Activated naive CD4-positive, alpha-beta T cell treated with anti-CD3 and anti-CD28 coated beads, Interleukin-2, amount 10 ng/mL, durations not matched to agents 5 hours and 36 hours (primary cell): ENCODE results near the gene ARL6IP1. TPM values are rescaled to one million over a fixed set of nuclear protein-coding genes. Genes with fewer than 3 reads are reported as not detected.

Source experiments
- total RNA-seq, 2 experiments: library from RNA; stranded (reverse); gene quantifications; one replicate each; pipeline ENCODE4 v1.2.3, GENCODE V29; 2021

ARL6IP1 gene
- 100 to 1,000 TPM; 209 to 214 TPM for total RNA-seq

DNA sequence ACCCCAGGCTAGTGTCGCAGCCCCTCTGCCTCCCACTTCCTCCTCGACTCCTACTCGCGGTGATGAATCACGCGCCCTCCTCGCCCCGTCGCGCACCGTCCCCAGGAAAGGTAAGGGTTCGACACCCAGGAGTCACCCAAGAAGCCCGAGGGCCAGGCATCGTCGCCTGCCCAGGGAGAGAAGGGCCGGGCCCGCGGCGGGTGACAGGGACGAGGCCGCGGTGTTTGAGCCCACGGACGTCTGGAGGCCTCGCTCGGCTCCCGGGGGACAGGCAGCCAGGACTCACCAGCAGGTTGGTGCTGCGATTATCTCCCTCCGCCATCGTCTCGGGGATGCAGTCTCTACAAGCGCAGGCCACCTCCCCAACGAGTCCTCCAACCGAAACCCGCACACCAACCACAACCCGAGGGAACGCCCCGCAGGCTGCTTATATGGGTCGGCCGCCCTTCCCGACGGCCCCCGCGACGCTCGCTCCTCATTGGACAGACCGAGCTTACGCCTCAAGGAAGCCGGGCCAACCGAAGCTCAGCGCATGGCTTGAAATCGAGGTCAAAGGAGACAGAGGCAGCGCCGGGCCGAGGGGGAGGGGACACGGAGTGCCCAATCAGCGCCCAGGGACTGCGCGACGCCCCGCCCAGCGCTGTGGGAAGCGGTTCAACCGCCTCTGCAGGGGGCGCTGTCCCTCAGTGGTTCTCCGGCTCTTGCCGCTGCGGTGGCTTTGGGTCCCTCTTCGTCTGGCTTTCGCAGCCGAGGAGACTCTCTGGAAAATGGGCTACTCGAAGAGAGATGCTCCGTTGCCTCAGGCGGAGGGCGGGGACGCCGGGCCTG lies at the start of gene ARL6IP1:
TSS of gene ARL6IP1 (minus strand) at position 405 of the 828 bp plus-strand sequence. CDS start at position 322, 83 bp downstream.

DNA sequence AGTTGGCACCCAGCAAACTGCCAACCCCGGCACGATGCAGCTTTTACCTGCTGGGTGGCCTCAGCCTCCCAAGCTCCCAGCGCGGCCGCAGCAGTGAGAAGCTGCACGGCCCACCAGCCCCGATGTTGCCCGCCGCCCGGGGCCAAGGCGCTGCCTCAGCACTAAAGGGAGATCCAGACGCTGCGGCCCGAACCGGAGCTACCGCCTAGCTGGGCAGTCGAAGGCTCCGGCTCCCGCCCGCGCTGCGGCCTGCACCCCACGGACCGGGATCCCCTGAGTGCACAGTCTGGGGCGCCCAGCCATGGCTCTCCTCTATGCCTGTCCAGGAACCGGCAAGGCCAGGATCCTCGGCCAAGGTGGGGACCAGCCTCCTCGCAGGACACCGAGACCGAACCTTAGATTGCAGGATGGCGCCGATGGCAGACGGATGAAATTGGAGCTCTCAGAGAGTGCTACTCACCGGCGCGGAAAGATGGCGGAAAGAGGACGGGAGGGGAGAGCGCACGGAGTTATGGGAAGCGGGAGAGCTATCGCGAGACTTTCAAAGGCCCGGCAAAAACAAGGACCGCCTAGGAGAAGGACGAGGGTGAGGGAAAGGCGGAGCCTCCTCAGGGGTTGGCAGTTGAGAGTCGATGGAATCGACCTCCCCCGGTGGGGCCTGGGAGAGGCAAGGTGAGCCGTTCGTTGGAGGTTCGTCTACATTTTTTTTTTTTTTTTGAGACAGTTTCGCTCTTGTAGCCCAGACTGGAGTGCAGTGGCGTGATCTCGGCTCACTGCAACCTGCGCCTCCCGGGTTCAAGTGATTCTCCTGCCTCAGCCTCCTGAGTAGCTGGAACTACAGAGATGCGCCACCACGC lies 11.3 kb downstream of the ARL6IP1 start, which contains the start of gene RPS15A:
TSS of gene RPS15A (minus strand) at position 485 of the 857 bp plus-strand sequence. CDS start 1,221 bp downstream, outside the sequence.

Other genes with a start within 250 kb of the ARL6IP1 start
- 10 to 100 TPM; 81.4 to 85.0 TPM for gene NOMO2, start 239.5 kb downstream of the ARL6IP1 start, total RNA-seq
- gene RPS15A, start 11.2 kb downstream of the ARL6IP1 start, total RNA-seq = 1,000 to 10,000 TPM; 2,803 to 2,806 TPM
- 100 to 1,000 TPM; 116 to 126 TPM for gene SMG1, start 124.9 kb upstream of the ARL6IP1 start, total RNA-seq
- not detected for gene TMC7, start 182.4 kb upstream of the ARL6IP1 start, total RNA-seq